Caco-2 (cell line): ENCODE data around the gene KRT79. TPM values are rescaled to one million over a fixed set of nuclear protein-coding genes. Genes with fewer than 3 reads are reported as not detected.

Source experiments
- BruUV-seq: library from RNA; stranded (reverse); fragments of 400-500 nt; replicated peaks from 2 replicates; lab custom pipeline; 2021; lab: Mats Ljungman, UMichigan
- CTCF ChIA-PET: fragments of 300-600 bp; sonication (Branson Sonifier 250); formaldehyde crosslinking; loops from one replicate; lab custom pipeline; 2022; ENCODE audit warnings: antibody characterized with exemption; lab: Charles Lee
- POLR2A ChIA-PET: fragments of 300-600 bp; sonication (Branson Sonifier 250); formaldehyde crosslinking; loops from one replicate; lab custom pipeline; 2022; ENCODE audit warnings: antibody characterized with exemption; lab: Charles Lee
- DNase-seq, 2 experiments: peaks; one replicate each; pipeline versions ENCODE4 v3.0.0 to v3.0.0-alpha.2; 2020 to 2022
- H3K27me3 ChIP-seq: replicated peaks from 2 replicates; pipeline ENCODE4 v1.6.0; 2011; ENCODE audit warnings: low read length; ENCODE audit not compliant: control insufficient read depth, insufficient read depth
- H3K36me3 ChIP-seq: 2 replicates; pipeline ENCODE4 v1.5.1; 2011; ENCODE audit warnings: low read length; ENCODE audit not compliant: control insufficient read depth, insufficient read depth
- H3K4me1 ChIP-seq: fragments of 250-450 bp; sonication (Bioruptor Pico); 2 replicates; pipeline ENCODE4 v1.5.1; 2020; ENCODE audit warnings: mild to moderate bottlenecking
- H3K4me3 ChIP-seq: 2 replicates; pipeline ENCODE4 v1.5.1; 2011; ENCODE audit warnings: low read depth, mild to moderate bottlenecking, control low read depth, low read length
- H3K9me3 ChIP-seq: fragments of 250-450 bp; sonication (Bioruptor Pico); 2 replicates; pipeline ENCODE4 v1.5.1; 2020; ENCODE audit warnings: mild to moderate bottlenecking, moderate library complexity
- H3K27ac Mint-ChIP-seq: one replicate; pipeline ENCODE4 v1.8.0; 2022; ENCODE audit warnings: mixed read lengths; ENCODE audit not compliant: unreplicated experiment
- H3K27me3 Mint-ChIP-seq: one replicate; pipeline ENCODE4 v1.8.0; 2022; ENCODE audit warnings: mixed read lengths; ENCODE audit not compliant: insufficient read depth, unreplicated experiment
- H3K36me3 Mint-ChIP-seq: one replicate; pipeline ENCODE4 v1.8.0; 2022; ENCODE audit warnings: mild to moderate bottlenecking, mixed read lengths; ENCODE audit not compliant: insufficient read depth, unreplicated experiment
- H3K4me1 Mint-ChIP-seq: one replicate; pipeline ENCODE4 v1.8.0; 2022; ENCODE audit warnings: low read depth, mixed read lengths; ENCODE audit not compliant: unreplicated experiment
- H3K4me3 Mint-ChIP-seq: one replicate; pipeline ENCODE4 v1.8.0; 2022; ENCODE audit warnings: mild to moderate bottlenecking, moderate library complexity, mixed read lengths; ENCODE audit not compliant: unreplicated experiment
- H3K9me3 Mint-ChIP-seq: one replicate; pipeline ENCODE4 v1.8.0; 2022; ENCODE audit warnings: mixed read lengths; ENCODE audit not compliant: unreplicated experiment
- CTCF ChIP-seq, 2 experiments: fragments of 200-600 bp in 1 of 2; IDR thresholded peaks; 1 replicate in 1 of 2; 2 replicates in 1 of 2; pipeline versions ENCODE4 v1.5.1 to v1.8.0; 2011 to 2022; ENCODE audit warnings: antibody characterized with exemption in 1 of 2, control low read depth in 1 of 2, inconsistent platforms in 1 of 2, low read depth in 1 of 2, low read length in 1 of 2, mild to moderate bottlenecking in 1 of 2, moderate library complexity in 1 of 2; ENCODE audit not compliant: insufficient read depth in 1 of 2, severe bottlenecking in 1 of 2, unreplicated experiment in 1 of 2
- intact Hi-C: fragments of 100-400 bp; cut with micrococcal nuclease; formaldehyde crosslinking; loops from one replicate; pipeline ENCODE4 v1.10.0; 2022; ENCODE audit not compliant: unreplicated experiment
- total RNA-seq: library from RNA; stranded (reverse); gene quantifications from 2 replicates; pipeline ENCODE4 v1.2.3, GENCODE V29; 2022

KRT79 gene
- total RNA-seq, 1 experiment from 2014 or later: not detected

GRCh38 chr12:52848661-52849255 is 14.6 kb upstream of the KRT79 start, which contains the start of gene KRT78:
TSS of gene KRT78 (minus strand) at chr12:52848994. CDS start at chr12:52848930, 64 bp downstream.
- Mint-ChIP-seq H3K4me1 (no peaks in the 10 kb centered on the region), H3K9me3 (peaks cover 9% of the 10 kb centered on the region), H3K4me3 (no peak within 1 kb of the TSS), H3K36me3 (no peaks in the 10 kb centered on the region), H3K27me3 (peaks cover 3% of the 10 kb centered on the region), H3K27ac (no peak within 1 kb of the TSS)
- no peak for TF ChIP-seq CTCF (IDR thresholded peaks at IDR 0.05; ENCODE audit: insufficient read depth in 1 of 2, low read depth in 1 of 2, low read length in 1 of 2, severe bottlenecking in 1 of 2, unreplicated experiment in 1 of 2)
- POLR2A ChIA-PET: no interaction called here
- H3K27me3 ChIP-seq: no peaks in the 10 kb centered on the region
- H3K4me1 ChIP-seq: no peaks in the 10 kb centered on the region
- no peak within 1 kb of the TSS for H3K4me3 ChIP-seq
- BruUV-seq: no TSS peak
- H3K9me3 ChIP-seq: no peaks in the 10 kb centered on the region
- H3K36me3 ChIP-seq: no peaks in the 10 kb centered on the region
- intact Hi-C loops: no loop called here
- CTCF ChIA-PET: no interaction called here
- no peak for DNase-seq

GRCh38 chr12:52847335-52848102 is 13.4 kb upstream of the KRT79 start:
- Mint-ChIP-seq H3K4me3 (no peak overlapping the region), H3K27me3 (no peaks in the 10 kb centered on the region), H3K36me3 (no peaks in the 10 kb centered on the region), H3K27ac (no peak overlapping the region), H3K4me1 (no peaks in the 10 kb centered on the region), H3K9me3 (peaks cover 9% of the 10 kb centered on the region)
- ChIA-PET POLR2A (no interaction called here), CTCF (no interaction called here)
- no peak for DNase-seq
- BruUV-seq: no TSS peak
- no peak for TF ChIP-seq CTCF (IDR thresholded peaks at IDR 0.05; ENCODE audit: insufficient read depth in 1 of 2, low read depth in 1 of 2, low read length in 1 of 2, severe bottlenecking in 1 of 2, unreplicated experiment in 1 of 2)
- H3K27me3 ChIP-seq: no peaks in the 10 kb centered on the region
- no peaks in the 10 kb centered on the region for H3K36me3 ChIP-seq
- H3K4me3 ChIP-seq: no peak overlapping the region
- H3K4me1 ChIP-seq: no peaks in the 10 kb centered on the region
- H3K9me3 ChIP-seq: no peaks in the 10 kb centered on the region
- intact Hi-C loops: no loop called here

- DNase-seq: no peak
Observed at GRCh38 chr12:52846356-52846970, 12.4 kb upstream of the KRT79 start.

More at GRCh38 chr12:52846356-52846970, 12.4 kb upstream of the KRT79 start:
- ChIA-PET CTCF (no interaction called here), POLR2A (interaction anchor here (0.6 kb wide), 1 partner anchor 140 kb away, joined by 3 read pairs; no protein-coding TSS in a partner anchor)
- no peak overlapping the region for H3K27ac Mint-ChIP-seq
- H3K4me1 Mint-ChIP-seq: no peaks in the 10 kb centered on the region
- H3K27me3 Mint-ChIP-seq: no peaks in the 10 kb centered on the region
- H3K9me3 ChIP-seq: no peaks in the 10 kb centered on the region
- BruUV-seq: no TSS peak
- H3K36me3 Mint-ChIP-seq: no peaks in the 10 kb centered on the region
- no peaks in the 10 kb centered on the region for H3K4me1 ChIP-seq
- intact Hi-C loops: no loop called here
- H3K4me3 ChIP-seq: no peak overlapping the region
- TF ChIP-seq CTCF (IDR thresholded peaks at IDR 0.05; ENCODE audit: insufficient read depth in 1 of 2, low read depth in 1 of 2, low read length in 1 of 2, severe bottlenecking in 1 of 2, unreplicated experiment in 1 of 2): no peak
- H3K4me3 Mint-ChIP-seq: no peak overlapping the region
- no peaks in the 10 kb centered on the region for H3K36me3 ChIP-seq
- H3K27me3 ChIP-seq: no peaks in the 10 kb centered on the region
- H3K9me3 Mint-ChIP-seq: peaks cover 9% of the 10 kb centered on the region
